Ectodermal cell (in vitro differentiated cells): Measurements from ENCODE around the gene LPCAT1.
"Not testable (repeated sequence)": the region's sequence is repeated elsewhere in the genome, so short reads cannot be mapped to it uniquely, and the experiment has no call there.

Experiments used
- H3K27ac ChIP-seq: 2 replicates; pipeline ENCODE4 v1.7.0; 2013; ENCODE audit warnings: mild to moderate bottlenecking, low read depth, low read length; ENCODE audit not compliant: insufficient read depth, poor library complexity, severe bottlenecking
- H3K27me3 ChIP-seq: 2 replicates; pipeline ENCODE4 v1.7.0; 2013; ENCODE audit warnings: mild to moderate bottlenecking, low read length; ENCODE audit not compliant: insufficient read depth, control insufficient read depth, poor library complexity, severe bottlenecking
- H3K36me3 ChIP-seq: one replicate; pipeline ENCODE4 v1.7.0; 2013; ENCODE audit warnings: low read length; ENCODE audit not compliant: control insufficient read depth, insufficient read depth
- H3K4me1 ChIP-seq: one replicate; pipeline ENCODE4 v1.7.0; 2013; ENCODE audit warnings: low read length; ENCODE audit not compliant: control insufficient read depth, insufficient read depth
- H3K4me3 ChIP-seq: 2 replicates; pipeline ENCODE4 v1.7.0; 2013; ENCODE audit warnings: low read depth, low read length, control low read depth; ENCODE audit not compliant: insufficient read depth
- H3K9me3 ChIP-seq: 2 replicates; pipeline ENCODE4 v1.7.0; 2013; ENCODE audit warnings: mild to moderate bottlenecking, low read length, moderate library complexity; ENCODE audit not compliant: control insufficient read depth
- WGBS, 2 experiments: methylation state at CpG; one replicate each; pipeline ENCODE4 v1.1.7; 2013; ENCODE audit warnings: missing lambda C conversion rate in 2 of 2; 5-methylcytosine and 5-hydroxymethylcytosine counted together

The LPCAT1 gene

DNA sequence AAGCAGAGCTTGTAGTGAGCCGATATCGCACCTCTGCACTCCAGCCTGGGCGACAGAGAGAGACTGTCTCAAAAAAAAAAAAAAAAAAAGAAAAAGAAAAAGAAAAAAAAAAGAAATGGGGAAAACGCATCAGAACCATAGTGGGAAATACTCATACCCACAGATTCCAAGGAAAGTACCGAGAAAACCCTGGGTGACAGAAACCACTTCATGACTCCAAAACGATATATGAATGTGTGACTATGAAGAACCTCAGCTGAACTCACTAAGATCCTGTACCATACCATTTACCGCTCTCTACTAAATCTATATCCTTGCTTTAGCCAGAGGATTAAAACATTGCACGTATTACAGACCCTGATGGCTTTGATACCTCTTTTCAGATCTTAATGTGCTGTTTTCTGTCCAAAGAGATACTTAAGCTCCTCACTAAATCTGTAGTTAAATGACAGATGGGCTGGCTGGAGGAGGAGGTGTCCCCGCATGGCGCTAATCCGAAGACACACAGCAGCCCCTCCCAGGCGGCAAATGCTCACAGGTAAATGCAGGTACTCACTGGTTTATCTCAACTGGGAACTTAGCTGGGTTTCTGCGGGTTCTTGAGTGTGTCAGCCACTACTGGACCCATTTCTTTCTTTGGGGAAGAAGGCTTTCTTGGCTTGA is 2.8 kb downstream of the LPCAT1 start:
- WGBS, 2 experiments, result 92 to 93% methylated on average over 12 to 13 of the region's 13 CpGs
- H3K27ac ChIP-seq, result no peak overlapping the region
- peaks cover 6% of the 10 kb centered on the region for H3K4me1 ChIP-seq
- peaks cover 6% of the 10 kb centered on the region for H3K27me3 ChIP-seq
- no peak overlapping the region for H3K4me3 ChIP-seq
- peaks cover 16% of the 10 kb centered on the region for H3K36me3 ChIP-seq
- no peaks in the 10 kb centered on the region for H3K9me3 ChIP-seq

DNA sequence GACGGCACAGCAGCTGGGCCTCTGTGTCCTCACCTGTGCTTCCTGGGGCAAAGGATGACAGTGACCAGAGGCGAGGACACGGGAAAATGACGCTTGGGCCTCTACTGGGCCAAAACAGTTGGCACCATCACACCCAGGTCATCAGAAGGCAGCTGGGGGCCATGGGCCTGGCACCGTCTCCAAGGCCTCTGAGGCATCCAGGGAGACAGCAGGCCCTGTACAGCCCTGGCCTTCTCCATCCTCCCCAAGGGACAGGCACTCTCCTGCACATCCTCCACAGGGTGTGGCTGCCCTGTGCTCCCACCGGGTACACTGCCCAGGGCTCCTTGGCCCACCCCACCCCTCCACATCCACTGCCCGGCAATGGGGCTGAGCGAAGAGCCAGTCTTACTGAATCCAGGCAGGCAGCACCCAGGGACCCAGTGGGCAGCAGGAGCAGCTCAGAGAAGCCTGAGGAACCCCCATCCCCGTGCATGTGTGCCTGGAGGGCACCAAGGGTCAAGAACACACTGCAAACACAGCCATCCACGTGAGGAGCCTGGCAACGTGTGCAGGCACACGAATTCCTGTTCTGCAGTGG is 4.0 kb downstream of the LPCAT1 start:
- 92 to 93% methylated on average over 12 of the region's 12 CpGs for WGBS, 2 experiments
- Histone ChIP-seq H3K9me3 (no peaks in the 10 kb centered on the region), H3K27ac (no peak overlapping the region), H3K27me3 (peaks cover 6% of the 10 kb centered on the region), H3K4me1 (peaks cover 17% of the 10 kb centered on the region), H3K36me3 (peaks cover 16% of the 10 kb centered on the region), H3K4me3 (no peak overlapping the region)

DNA sequence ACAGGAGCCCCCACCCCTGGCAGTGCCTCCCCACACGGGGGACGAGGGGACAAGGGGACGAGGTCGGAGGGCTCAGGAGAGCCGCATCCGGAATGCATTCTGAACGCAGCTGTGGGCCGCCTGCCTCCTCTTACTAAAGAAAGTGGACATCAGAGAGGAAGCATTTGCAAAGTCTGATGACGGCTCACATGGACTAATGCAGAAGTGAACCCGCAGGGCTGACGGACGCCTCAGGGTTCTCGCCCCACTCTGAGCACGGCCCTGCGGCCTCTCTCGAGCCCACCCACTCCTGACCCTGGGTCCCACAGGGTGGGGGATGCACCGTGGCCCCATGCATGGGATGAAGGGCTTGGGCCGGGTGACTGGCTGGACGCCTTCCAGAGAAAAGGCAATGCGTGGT is 5.9 kb downstream of the LPCAT1 start:
- H3K27ac ChIP-seq, result no peak overlapping the region
- H3K36me3 ChIP-seq, result peaks cover 16% of the 10 kb centered on the region
- H3K27me3 ChIP-seq, result peaks cover 5% of the 10 kb centered on the region
- no peak overlapping the region for H3K4me3 ChIP-seq
- H3K4me1 ChIP-seq, result peaks cover 33% of the 10 kb centered on the region
- 93% methylated on average over 20 of the region's 20 CpGs for WGBS, 2 experiments
- no peaks in the 10 kb centered on the region for H3K9me3 ChIP-seq

DNA sequence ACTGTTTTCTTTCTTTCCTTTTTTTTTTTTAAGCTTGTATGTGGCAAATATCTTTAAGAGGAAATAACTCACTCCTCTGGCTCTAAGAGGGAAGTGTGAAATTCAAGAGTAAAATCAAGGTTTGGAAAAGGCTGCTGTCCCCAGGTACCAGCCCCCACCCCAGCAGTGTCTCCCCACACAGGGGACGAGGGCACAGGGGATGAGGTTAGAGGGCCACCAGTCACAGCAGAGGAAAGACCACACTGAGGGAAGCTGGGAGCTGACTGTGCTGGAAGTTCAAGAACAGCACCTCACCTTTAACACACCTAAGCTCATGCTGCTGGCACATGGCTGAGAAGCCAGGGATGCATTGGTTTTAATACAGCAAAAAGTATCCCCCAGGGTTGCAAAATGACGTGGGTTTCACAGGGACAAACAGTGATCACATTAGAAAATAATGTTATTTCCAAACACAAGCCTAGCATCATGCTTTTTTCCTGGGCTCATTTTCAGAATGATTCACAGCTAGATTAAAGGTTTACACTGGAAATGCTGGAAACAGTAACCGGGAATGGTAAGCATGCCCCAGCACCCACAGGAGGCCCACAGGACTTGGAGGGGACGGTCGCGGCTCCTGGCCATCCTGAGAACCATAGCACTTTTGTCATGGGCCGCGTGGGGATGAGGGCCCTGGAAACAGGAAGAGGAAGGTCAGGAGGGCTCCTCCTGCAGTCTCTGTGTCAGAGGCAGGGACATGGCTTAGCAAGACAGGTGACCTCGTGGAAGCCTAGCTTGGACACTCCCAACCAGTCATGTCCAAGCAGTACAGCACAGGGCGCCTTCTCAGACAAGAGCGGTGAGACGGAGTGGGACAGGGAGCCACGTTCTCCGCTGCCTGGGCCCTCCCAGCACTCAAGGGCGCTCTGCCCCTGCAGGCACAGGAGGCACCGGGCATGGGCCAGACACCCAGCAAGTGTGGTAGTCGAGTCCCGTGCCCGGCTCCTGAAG is 6.9 kb downstream of the LPCAT1 start:
- Histone ChIP-seq H3K4me3 (no peak overlapping the region), H3K9me3 (no peaks in the 10 kb centered on the region), H3K27me3 (no peaks in the 10 kb centered on the region), H3K36me3 (peaks cover 16% of the 10 kb centered on the region), H3K27ac (no peak overlapping the region), H3K4me1 (peaks cover 34% of the 10 kb centered on the region)
- 87 to 88% methylated on average over 19 of the region's 19 CpGs for WGBS, 2 experiments

DNA sequence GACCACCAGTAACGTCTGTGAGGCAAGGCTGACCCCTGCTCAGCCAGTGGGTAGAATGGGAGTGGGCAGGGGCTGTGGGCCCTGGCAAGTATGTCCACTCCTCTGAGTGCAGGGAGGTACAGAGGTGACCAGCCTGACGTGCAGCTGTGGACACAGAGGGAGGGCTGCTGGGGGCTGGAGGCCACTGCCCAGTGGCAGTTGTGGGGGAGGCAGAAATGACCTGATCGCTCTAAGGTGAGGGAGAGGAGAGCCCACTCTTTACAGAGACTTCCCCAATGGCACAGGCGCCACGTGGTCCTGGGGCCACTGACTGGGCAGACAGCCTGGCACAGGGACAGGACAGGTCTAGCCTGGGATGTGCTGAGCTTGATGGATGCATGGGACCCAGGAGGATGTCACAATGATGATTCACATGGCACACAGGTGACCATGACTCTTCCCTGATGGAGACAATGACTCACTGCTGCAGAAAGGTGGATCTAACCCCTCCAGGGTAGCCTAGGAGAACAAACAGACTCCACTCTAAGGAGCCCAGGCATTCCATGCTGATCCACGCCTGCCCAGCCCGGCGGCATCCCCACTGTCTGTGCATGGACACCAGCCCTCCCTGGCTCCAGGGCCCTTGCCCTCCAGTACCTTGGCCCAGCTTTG is 7.7 kb downstream of the LPCAT1 start:
- H3K27me3 ChIP-seq, result no peaks in the 10 kb centered on the region
- peaks cover 12% of the 10 kb centered on the region for H3K36me3 ChIP-seq
- peaks cover 30% of the 10 kb centered on the region for H3K4me1 ChIP-seq
- H3K27ac ChIP-seq, result no peak overlapping the region
- no peak overlapping the region for H3K4me3 ChIP-seq
- WGBS, 2 experiments, result 75 to 78% methylated on average over 8 of the region's 8 CpGs
- H3K9me3 ChIP-seq, result no peaks in the 10 kb centered on the region

DNA sequence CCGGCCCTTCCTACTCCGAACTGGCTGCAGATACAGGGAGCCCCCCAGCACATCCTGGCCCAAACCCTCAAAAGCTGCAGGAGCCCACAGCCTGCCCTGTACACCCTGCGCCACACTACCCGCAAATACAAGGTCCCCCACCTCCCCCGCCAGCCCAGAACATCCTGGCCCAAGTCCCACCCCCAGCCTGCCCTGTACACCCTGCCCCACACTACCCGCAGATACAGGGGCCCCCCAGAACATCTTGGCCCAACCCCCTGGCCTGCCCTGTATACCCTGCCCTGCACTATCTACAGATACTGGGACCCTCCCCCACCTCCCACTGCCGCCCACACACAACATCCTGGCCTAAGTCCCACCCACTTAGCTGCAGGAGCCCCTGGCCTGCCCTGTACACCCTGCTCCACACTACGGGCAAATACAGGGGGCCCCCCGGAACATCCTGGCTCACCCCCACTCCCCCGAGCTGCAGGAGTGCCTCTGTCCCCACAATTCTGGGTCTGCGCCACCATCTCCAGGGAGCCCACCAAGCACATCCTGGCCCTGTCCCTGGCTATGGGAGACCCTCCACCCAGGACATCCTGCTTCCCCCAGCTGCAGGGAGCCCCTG is 8.3 kb downstream of the LPCAT1 start:
- no peak overlapping the region for H3K27ac ChIP-seq
- H3K36me3 ChIP-seq, result peaks cover 12% of the 10 kb centered on the region
- H3K9me3 ChIP-seq, result no peaks in the 10 kb centered on the region
- H3K27me3 ChIP-seq, result no peaks in the 10 kb centered on the region
- WGBS, 2 experiments, result 46 to 50% methylated on average over 10 of the region's 11 CpGs
- peaks cover 30% of the 10 kb centered on the region for H3K4me1 ChIP-seq
- no peak overlapping the region for H3K4me3 ChIP-seq

DNA sequence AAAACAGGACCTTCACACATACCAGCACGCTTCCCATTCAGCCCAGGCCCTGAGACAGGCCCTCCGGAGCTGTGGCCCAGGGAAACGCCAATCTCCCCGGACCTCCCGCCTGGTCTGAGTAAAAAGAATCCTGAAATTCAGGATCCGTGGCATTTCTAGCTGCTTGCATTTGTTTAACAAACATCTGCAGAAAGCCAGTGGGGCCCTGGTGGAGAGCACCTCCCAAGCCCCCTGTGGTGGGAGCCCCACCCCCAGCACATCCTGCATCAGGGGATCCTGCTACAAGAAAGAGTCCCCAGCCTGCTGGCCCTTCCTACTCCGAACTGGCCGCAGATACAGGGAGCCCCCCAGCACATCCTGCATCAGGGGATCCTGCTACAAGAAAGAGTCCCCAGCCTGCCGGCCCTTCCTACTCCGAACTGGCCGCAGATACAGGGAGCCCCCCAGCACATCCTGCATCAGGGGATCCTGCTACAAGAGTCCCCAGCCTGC is 8.9 kb downstream of the LPCAT1 start:
- not testable (repeated sequence) for H3K9me3 ChIP-seq, H3K4me3 ChIP-seq, H3K27ac ChIP-seq, H3K36me3 ChIP-seq, H3K27me3 ChIP-seq
- WGBS, 2 experiments, result 7 to 9% methylated on average over 11 of the region's 11 CpGs
- H3K4me1 ChIP-seq, result peaks cover 30% of the 10 kb centered on the region

DNA sequence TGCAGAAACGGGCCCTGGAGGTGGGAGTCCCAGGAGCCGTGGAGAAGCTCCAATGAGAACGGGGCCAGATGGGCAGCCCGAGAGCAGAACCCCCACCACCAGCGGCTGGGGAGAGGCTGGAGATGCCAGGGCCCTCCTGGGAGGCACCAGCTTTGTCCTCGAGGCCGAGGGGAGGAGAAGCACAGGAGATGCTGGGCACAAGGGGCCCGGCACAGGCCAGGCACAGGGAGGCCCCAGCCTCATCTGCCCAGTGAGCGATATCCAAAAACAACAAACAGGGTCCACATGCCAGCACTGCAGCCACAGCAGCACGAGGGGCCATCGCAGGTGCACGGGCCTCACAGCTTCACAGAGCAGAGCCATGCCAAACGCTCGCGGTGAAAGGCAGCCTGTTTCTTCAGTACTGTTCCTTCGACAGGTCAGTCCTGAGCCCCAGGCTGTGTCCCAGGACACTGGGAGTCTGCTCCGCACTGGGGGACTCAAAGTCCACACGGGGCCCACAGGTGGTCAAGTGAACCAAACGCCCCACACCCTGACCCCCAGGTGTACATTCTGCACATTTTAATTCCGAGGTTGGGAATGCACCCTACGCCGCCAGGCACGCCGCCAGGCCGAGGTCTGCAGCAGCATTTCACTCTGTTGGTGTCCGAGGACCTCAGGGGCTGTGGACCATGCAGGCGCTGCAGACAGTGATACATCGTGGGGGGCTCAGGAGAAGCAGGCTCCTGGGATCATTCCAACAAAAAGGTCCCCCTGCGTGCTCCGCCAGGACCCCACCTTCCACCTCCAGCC is 9.5 kb downstream of the LPCAT1 start:
- H3K27me3 ChIP-seq, result no peaks in the 10 kb centered on the region
- no peak overlapping the region for H3K4me3 ChIP-seq
- 53 to 57% methylated on average over 30 of the region's 30 CpGs for WGBS, 2 experiments
- peaks cover 2% of the 10 kb centered on the region for H3K36me3 ChIP-seq
- H3K4me1 ChIP-seq, result peaks cover 30% of the 10 kb centered on the region
- H3K27ac ChIP-seq, result no peak overlapping the region
- H3K9me3 ChIP-seq, result no peaks in the 10 kb centered on the region

DNA sequence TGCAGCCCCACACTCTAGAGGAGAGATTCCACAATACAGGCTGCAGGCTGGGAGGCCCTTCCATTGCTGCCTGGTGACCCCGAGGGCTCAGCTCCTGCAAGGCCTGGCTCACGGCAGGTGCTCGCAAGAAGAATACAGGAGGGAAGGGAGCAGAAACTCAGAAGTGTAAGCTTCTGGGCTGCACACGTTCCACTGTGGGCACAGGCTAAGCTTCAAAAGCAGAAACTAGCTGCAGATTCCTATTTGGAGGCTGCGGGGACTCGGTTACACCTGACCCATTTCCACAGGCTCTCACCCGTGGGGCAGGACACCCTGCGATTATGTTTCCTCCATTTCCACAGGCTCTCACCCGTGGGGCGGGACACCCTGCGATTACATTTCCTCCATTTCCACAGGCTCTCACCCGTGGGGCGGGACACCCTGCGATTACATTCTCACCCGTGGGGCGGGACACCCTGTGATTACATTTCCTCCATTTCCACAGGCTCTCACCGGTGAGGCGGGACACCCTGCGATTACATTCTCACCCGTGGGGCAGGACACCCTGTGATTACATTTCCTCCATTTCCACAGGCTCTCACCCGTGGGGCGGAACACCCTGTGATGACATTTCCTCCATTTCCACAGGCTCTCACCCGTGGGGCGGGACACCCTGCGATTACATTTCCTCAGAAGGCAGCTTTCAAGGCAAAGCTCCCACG is 10.3 kb downstream of the LPCAT1 start:
- WGBS, 2 experiments, result 83% methylated on average over 26 of the region's 26 CpGs
- Histone ChIP-seq H3K36me3 (no peaks in the 10 kb centered on the region), H3K4me3 (no peak overlapping the region), H3K27me3 (no peaks in the 10 kb centered on the region), H3K9me3 (no peaks in the 10 kb centered on the region), H3K27ac (no peak overlapping the region), H3K4me1 (peaks cover 30% of the 10 kb centered on the region)
